IMR-90 (cell line): Measurements from ENCODE around the gene JPH3. TPM values are rescaled to one million over a fixed set of nuclear protein-coding genes. Genes with fewer than 3 reads are reported as not detected.

ENCODE experiments used
- ATAC-seq: fragments of 200-7000 bp; cut with Tn5 transposase; 2 replicates; pipeline ENCODE4 v1.9.1; 2020; ENCODE audit warnings: low read depth, mild to moderate bottlenecking, moderate library complexity
- BruUV-seq: library from RNA; stranded (reverse); fragments of 400-500 nt; replicated peaks from 2 replicates; lab custom pipeline; 2021; lab: Mats Ljungman, UMichigan
- CTCF ChIA-PET: fragments of 300-600 bp; formaldehyde crosslinking; extraction: SDS; loops from one replicate; lab custom pipeline; 2021; ENCODE audit warnings: antibody characterized with exemption; lab: Yijun Ruan, JAX
- POLR2A ChIA-PET: fragments of 300-600 bp; sonication (Branson Sonifier 250); formaldehyde crosslinking; loops from one replicate; lab custom pipeline; 2022; ENCODE audit warnings: antibody characterized with exemption; ENCODE audit not compliant: unreplicated experiment; lab: Charles Lee
- DNase-seq: peaks from one replicate; pipeline ENCODE4 v3.0.0; 2013
- H2AFZ ChIP-seq: replicated peaks from 2 replicates; pipeline ENCODE3; 2013; ENCODE audit warnings: low read length, mild to moderate bottlenecking; ENCODE audit not compliant: poor library complexity
- H2AK5ac ChIP-seq: 2 replicates; pipeline ENCODE4 v1.6.1; 2013; ENCODE audit warnings: low read depth, low read length, inconsistent platforms
- H2AK9ac ChIP-seq: replicated peaks from 2 replicates; pipeline ENCODE3; 2013; ENCODE audit warnings: mild to moderate bottlenecking, low read depth, low read length, moderate library complexity; ENCODE audit not compliant: poor library complexity
- H2BK120ac ChIP-seq: 2 replicates; pipeline ENCODE4 v1.6.1; 2013; ENCODE audit warnings: low read depth, low read length, inconsistent platforms
- H2BK15ac ChIP-seq: 3 replicates; pipeline ENCODE4 v1.6.1; 2013; ENCODE audit warnings: low read depth, low read length, inconsistent platforms
- H2BK20ac ChIP-seq: 2 replicates; pipeline ENCODE4 v1.6.1; 2013; ENCODE audit warnings: low read depth, mild to moderate bottlenecking, inconsistent platforms, low read length, moderate library complexity
- H2BK5ac ChIP-seq: 2 replicates; pipeline ENCODE4 v1.6.1; 2013; ENCODE audit warnings: mild to moderate bottlenecking, low read depth, low read length, inconsistent platforms; ENCODE audit not compliant: poor library complexity, severe bottlenecking
- H3K14ac ChIP-seq: replicated peaks from 2 replicates; pipeline ENCODE4 v1.6.1; 2013; ENCODE audit warnings: low read depth, low read length, inconsistent platforms
- H3K18ac ChIP-seq: 2 replicates; pipeline ENCODE4 v1.6.1; 2013; ENCODE audit warnings: low read depth, low read length, control low read depth
- H3K23ac ChIP-seq: 2 replicates; pipeline ENCODE4 v1.6.1; 2013; ENCODE audit warnings: low read depth, low read length, inconsistent platforms
- H3K27ac ChIP-seq: 2 replicates; pipeline ENCODE4 v1.5.1; 2013; ENCODE audit warnings: mild to moderate bottlenecking, control low read depth, low read length; ENCODE audit not compliant: insufficient read depth
- H3K27me3 ChIP-seq: 2 replicates; pipeline ENCODE4 v1.6.1; 2013; ENCODE audit warnings: low read length; ENCODE audit not compliant: control insufficient read depth, insufficient read depth
- H3K36me3 ChIP-seq: 2 replicates; pipeline ENCODE4 v1.6.1; 2013; ENCODE audit warnings: low read length, mixed read lengths; ENCODE audit not compliant: control insufficient read depth, insufficient read depth
- H3K4ac ChIP-seq: 2 replicates; pipeline ENCODE4 v1.6.1; 2013; ENCODE audit warnings: low read depth, low read length, inconsistent platforms
- H3K4me1 ChIP-seq: 2 replicates; pipeline ENCODE4 v1.6.1; 2013; ENCODE audit warnings: low read length, mixed read lengths; ENCODE audit not compliant: control insufficient read depth, insufficient read depth
- H3K4me2 ChIP-seq: 2 replicates; pipeline ENCODE4 v1.6.1; 2013; ENCODE audit warnings: low read depth, mild to moderate bottlenecking, control low read depth, low read length, moderate library complexity
- H3K4me3 ChIP-seq: 2 replicates; pipeline ENCODE4 v1.5.1; 2013; ENCODE audit warnings: low read depth, mild to moderate bottlenecking, control low read depth, low read length, moderate library complexity; ENCODE audit not compliant: insufficient read depth
- H3K56ac ChIP-seq: 2 replicates; pipeline ENCODE4 v1.6.1; 2013; ENCODE audit warnings: low read length, inconsistent platforms; ENCODE audit not compliant: insufficient read depth; ENCODE audit errors: extremely low read depth
- H3K79me1 ChIP-seq, 2 experiments: 2 replicates each; pipeline ENCODE4 v1.6.1; 2013; ENCODE audit warnings: low read length in 2 of 2, inconsistent platforms in 1 of 2, low read depth in 1 of 2
- H3K9ac ChIP-seq: 2 replicates; pipeline ENCODE4 v1.6.1; 2013; ENCODE audit warnings: low read depth, low read length, control low read depth
- H3K9me1 ChIP-seq: 2 replicates; pipeline ENCODE4 v1.6.1; 2013; ENCODE audit warnings: low read length, inconsistent platforms; ENCODE audit not compliant: insufficient read depth
- H3K9me3 ChIP-seq: 2 replicates; pipeline ENCODE4 v1.6.1; 2013; ENCODE audit warnings: low read length; ENCODE audit not compliant: control insufficient read depth, insufficient read depth
- H4K20me1 ChIP-seq: 2 replicates; pipeline ENCODE4 v1.6.1; 2013; ENCODE audit warnings: low read length, inconsistent platforms; ENCODE audit not compliant: insufficient read depth
- H4K5ac ChIP-seq: 2 replicates; pipeline ENCODE4 v1.6.1; 2013; ENCODE audit warnings: mild to moderate bottlenecking, low read depth, low read length, control low read depth
- H4K8ac ChIP-seq, 2 experiments: 2 replicates each; pipeline ENCODE4 v1.6.1; 2013; ENCODE audit warnings: low read depth in 2 of 2, low read length in 2 of 2, control low read depth in 1 of 2, inconsistent platforms in 1 of 2
- H4K91ac ChIP-seq: 2 replicates; pipeline ENCODE4 v1.6.1; 2013; ENCODE audit warnings: low read depth, low read length, inconsistent platforms; ENCODE audit not compliant: insufficient read depth
- BHLHE40 ChIP-seq: fragments of 150-350 bp; IDR thresholded peaks from 2 replicates; pipeline ENCODE4 v1.6.1; 2016; ENCODE audit warnings: mild to moderate bottlenecking, low read depth, low read length
- CEBPB ChIP-seq: IDR thresholded peaks from 2 replicates; pipeline ENCODE4 v1.6.1; 2012; ENCODE audit warnings: low read depth, low read length, improper control_type of control experiment
- CHD1 ChIP-seq: IDR thresholded peaks from 2 replicates; pipeline ENCODE4 v1.6.1; 2012; ENCODE audit warnings: low read depth, low read length, improper control_type of control experiment
- ELK1 ChIP-seq: fragments of 150-350 bp; IDR thresholded peaks from 2 replicates; pipeline ENCODE4 v1.6.1; 2016; ENCODE audit warnings: low read depth, mild to moderate bottlenecking, low read length, moderate library complexity, borderline replicate concordance
- FOS ChIP-seq: fragments of 150-350 bp; IDR thresholded peaks from 2 replicates; pipeline ENCODE4 v1.6.1; 2016; ENCODE audit warnings: low read depth, low read length
- MAFK ChIP-seq: IDR thresholded peaks from 2 replicates; pipeline ENCODE4 v1.6.1; 2012; ENCODE audit warnings: low read depth, low read length, improper control_type of control experiment
- MAZ ChIP-seq: IDR thresholded peaks from 2 replicates; pipeline ENCODE4 v1.6.1; 2012; ENCODE audit warnings: low read depth, mild to moderate bottlenecking, low read length, improper control_type of control experiment, moderate library complexity, borderline replicate concordance
- MXI1 ChIP-seq: IDR thresholded peaks from 2 replicates; pipeline ENCODE4 v1.6.1; 2012; ENCODE audit warnings: low read depth, mild to moderate bottlenecking, low read length, moderate library complexity, borderline replicate concordance
- NFE2L2 ChIP-seq: fragments of 150-350 bp; IDR thresholded peaks from 2 replicates; pipeline ENCODE4 v1.6.1; 2016; ENCODE audit warnings: low read depth, mild to moderate bottlenecking, low read length
- POLR2A ChIP-seq: IDR thresholded peaks from 2 replicates; pipeline ENCODE4 v1.6.1; 2012; ENCODE audit warnings: mild to moderate bottlenecking, low read depth, low read length
- RAD21 ChIP-seq: IDR thresholded peaks from 2 replicates; pipeline ENCODE4 v1.6.1; 2012; ENCODE audit warnings: low read length, improper control_type of control experiment
- RCOR1 ChIP-seq: IDR thresholded peaks from 2 replicates; pipeline ENCODE4 v1.6.1; 2012; ENCODE audit warnings: mild to moderate bottlenecking, low read length, improper control_type of control experiment; ENCODE audit not compliant: insufficient replicate concordance
- RFX5 ChIP-seq: IDR thresholded peaks from 2 replicates; pipeline ENCODE4 v1.8.0; 2012; ENCODE audit warnings: low read depth, mild to moderate bottlenecking, low read length, moderate library complexity
- SMC3 ChIP-seq: fragments of 150-350 bp; IDR thresholded peaks from 2 replicates; pipeline ENCODE4 v1.6.1; 2016; ENCODE audit warnings: low read depth, mild to moderate bottlenecking, antibody characterized with exemption, low read length, moderate library complexity
- USF2 ChIP-seq: fragments of 150-350 bp; IDR thresholded peaks from 2 replicates; pipeline ENCODE4 v1.6.1; 2017; ENCODE audit warnings: mild to moderate bottlenecking, antibody characterized with exemption, low read length, low read depth
- WGBS, 2 experiments: methylation state at CpG; one replicate each; pipeline versions ENCODE4 v1.1.5 to v1.1.7; 2013; ENCODE audit warnings: missing lambda C conversion rate in 2 of 2; ENCODE audit not compliant: insufficient read length in 1 of 2; ENCODE audit errors: extremely low coverage in 2 of 2; 5-methylcytosine and 5-hydroxymethylcytosine counted together
- dilution Hi-C: fragments of 300-500 bp; cut with HindIII; formaldehyde crosslinking; loops from one replicate; pipeline ENCODE4 v1.14.3; 2018; ENCODE audit warnings: low sequenced_read_pairs; ENCODE audit not compliant: unreplicated experiment
- in situ Hi-C: fragments of 300-500 bp; cut with MboI; formaldehyde crosslinking; loops from 3 replicates; pipeline ENCODE4 v1.14.3; 2019; ENCODE audit warnings: low sequenced_read_pairs, inconsistent platforms, mixed read lengths
- intact Hi-C: fragments of 100-400 bp; cut with micrococcal nuclease; formaldehyde crosslinking; loops from 2 replicates; pipeline ENCODE4 v1.10.0; 2022
- polyA plus RNA-seq, 3 experiments: library from polyadenylated mRNA; depleted of rRNA; stranded (reverse); fragments of >200 nt; gene quantifications; 2 replicates each; pipeline ENCODE4 v1.2.3, GENCODE V29; 2012; ENCODE audit warnings: low replicate concordance in 1 of 3
- total RNA-seq: library from RNA; depleted of rRNA; stranded (reverse); fragments of >200 nt; gene quantifications from 2 replicates; pipeline ENCODE4 v1.2.3, GENCODE V29; 2012
- TF ChIP-seq, protein P1 (sequence below): conservative IDR thresholded peaks from 2 replicates; pipeline ENCODE4 v1.5.1; 2012; ENCODE audit warnings: mild to moderate bottlenecking, low read depth, low read length, improper control_type of control experiment

JPH3 gene
- total and polyA plus RNA-seq, 2 of the 4 experiments (the other 2 are of a cell fraction), result 0.03 TPM; not detected in 1

- POLR2A ChIA-PET, result no interaction called here
- no peak overlapping the region for H2BK15ac ChIP-seq
- H4K20me1 ChIP-seq, result no peaks in the 10 kb centered on the region
- no TSS peak for BruUV-seq
- H3K36me3 ChIP-seq, result no peaks in the 10 kb centered on the region
- H3K27ac ChIP-seq, result no peak overlapping the region
- no peak for DNase-seq
- no peak overlapping the region for H3K9ac ChIP-seq
- H2BK120ac ChIP-seq, result no peak overlapping the region
- H3K4me3 ChIP-seq, result no peak overlapping the region
- H3K9me1 ChIP-seq, result no peaks in the 10 kb centered on the region
- H3K4ac ChIP-seq, result no peak overlapping the region
- no peak overlapping the region for H4K8ac ChIP-seq
- intact Hi-C loops, result loop anchor here (10.0 kb wide), 2 partner anchors 324 to 1074 kb away; partner anchors contain the start of genes C16orf95 and FOXC2
- no peak overlapping the region for H2AK5ac ChIP-seq
- no peak overlapping the region for H4K5ac ChIP-seq
- no peak overlapping the region for H2AFZ ChIP-seq
- TF ChIP-seq SMC3 (no peak), CEBPB (no peak), MXI1 (no peak), CHD1 (no peak), USF2 (no peak), RFX5 (no peak), MAFK (no peak), MAZ (no peak), RCOR1 (no peak), BHLHE40 (no peak), POLR2A (no peak), FOS (no peak), NFE2L2 (no peak), RAD21 (no peak), ELK1 (no peak)
- TF ChIP-seq, protein P1, sequence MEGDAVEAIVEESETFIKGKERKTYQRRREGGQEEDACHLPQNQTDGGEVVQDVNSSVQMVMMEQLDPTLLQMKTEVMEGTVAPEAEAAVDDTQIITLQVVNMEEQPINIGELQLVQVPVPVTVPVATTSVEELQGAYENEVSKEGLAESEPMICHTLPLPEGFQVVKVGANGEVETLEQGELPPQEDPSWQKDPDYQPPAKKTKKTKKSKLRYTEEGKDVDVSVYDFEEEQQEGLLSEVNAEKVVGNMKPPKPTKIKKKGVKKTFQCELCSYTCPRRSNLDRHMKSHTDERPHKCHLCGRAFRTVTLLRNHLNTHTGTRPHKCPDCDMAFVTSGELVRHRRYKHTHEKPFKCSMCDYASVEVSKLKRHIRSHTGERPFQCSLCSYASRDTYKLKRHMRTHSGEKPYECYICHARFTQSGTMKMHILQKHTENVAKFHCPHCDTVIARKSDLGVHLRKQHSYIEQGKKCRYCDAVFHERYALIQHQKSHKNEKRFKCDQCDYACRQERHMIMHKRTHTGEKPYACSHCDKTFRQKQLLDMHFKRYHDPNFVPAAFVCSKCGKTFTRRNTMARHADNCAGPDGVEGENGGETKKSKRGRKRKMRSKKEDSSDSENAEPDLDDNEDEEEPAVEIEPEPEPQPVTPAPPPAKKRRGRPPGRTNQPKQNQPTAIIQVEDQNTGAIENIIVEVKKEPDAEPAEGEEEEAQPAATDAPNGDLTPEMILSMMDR, result no peak
- no peaks in the 10 kb centered on the region for H3K4me1 ChIP-seq
- no peak overlapping the region for H3K18ac ChIP-seq
- no peak overlapping the region for H2BK5ac ChIP-seq
- peaks cover 44% of the 10 kb centered on the region for H3K27me3 ChIP-seq
- in situ Hi-C loops, result loop anchor here (5.0 to 10.0 kb wide), 2 partner anchors 221 to 314 kb away; no protein-coding TSS in a partner anchor
- no peak for ATAC-seq
- H3K9me3 ChIP-seq, result no peaks in the 10 kb centered on the region
- H3K4me2 ChIP-seq, result no peak overlapping the region
- no peak overlapping the region for H3K56ac ChIP-seq
- H2BK20ac ChIP-seq, result no peak overlapping the region
- H4K91ac ChIP-seq, result no peak overlapping the region
- CTCF ChIA-PET, result no interaction called here
- dilution Hi-C loops, result no loop called here
- peak overlapping the region; percentile 71 for H2AK9ac ChIP-seq
- no peak overlapping the region for H3K14ac ChIP-seq
- 78% methylated on average over 2 of the region's 10 CpGs; no CpG with 5 or more reads in 1 of the 2 experiments for WGBS, 2 experiments
- H3K79me1 ChIP-seq, result no peaks in the 10 kb centered on the region
- no peak overlapping the region for H3K23ac ChIP-seq
These were observed 36.4 kb downstream of the JPH3 start for GRCh38 chr16:87638736-87639135.
